HG02852 (cell line): ENCODE data around the gene PBX1.
"Not testable (repeated sequence)": the region's sequence is repeated elsewhere in the genome, so short reads cannot be mapped to it uniquely, and the experiment has no call there.

Experiments used
- ATAC-seq: cut with Tn5 transposase; IDR thresholded peaks from one replicate; pipeline ENCODE4 v1.9.1; 2021; ENCODE audit warnings: mild to moderate bottlenecking, moderate library complexity; ENCODE audit not compliant: unreplicated experiment

Gene PBX1

DNA sequence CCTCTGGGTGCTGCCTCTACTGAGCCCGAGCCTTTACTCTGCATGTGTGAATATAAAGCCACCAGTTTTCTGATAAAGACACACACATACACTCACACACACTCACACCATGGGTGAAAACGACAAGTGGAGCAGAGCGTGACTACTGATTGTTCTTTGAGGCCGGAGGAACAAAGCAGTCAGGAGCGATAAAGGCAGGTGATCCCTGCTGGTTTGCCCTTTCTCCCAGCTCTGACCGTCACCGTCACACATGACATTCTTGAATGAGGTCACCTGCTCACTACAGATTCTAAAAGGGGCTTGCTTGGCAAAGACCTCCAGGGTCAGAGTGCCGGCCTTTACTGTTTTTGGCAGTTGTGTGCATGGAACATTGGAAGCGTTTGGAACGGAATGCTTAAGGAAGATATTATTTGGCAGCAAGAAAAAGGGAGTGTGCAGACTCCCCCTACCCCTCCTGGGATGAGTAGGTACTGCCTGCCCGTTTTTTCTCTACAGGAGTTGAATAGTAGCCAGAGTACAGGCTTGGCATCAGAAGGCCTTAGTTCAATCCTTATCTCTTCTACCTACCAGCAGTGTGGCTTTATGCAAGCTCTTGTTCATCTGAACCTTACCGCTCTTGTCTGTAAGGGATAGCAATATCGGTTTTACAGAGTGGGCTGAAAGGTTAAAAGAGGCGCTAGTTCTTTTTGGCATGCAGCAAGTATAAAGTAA is 79.7 kb downstream of the PBX1 start:
- ATAC-seq, result no peak

DNA sequence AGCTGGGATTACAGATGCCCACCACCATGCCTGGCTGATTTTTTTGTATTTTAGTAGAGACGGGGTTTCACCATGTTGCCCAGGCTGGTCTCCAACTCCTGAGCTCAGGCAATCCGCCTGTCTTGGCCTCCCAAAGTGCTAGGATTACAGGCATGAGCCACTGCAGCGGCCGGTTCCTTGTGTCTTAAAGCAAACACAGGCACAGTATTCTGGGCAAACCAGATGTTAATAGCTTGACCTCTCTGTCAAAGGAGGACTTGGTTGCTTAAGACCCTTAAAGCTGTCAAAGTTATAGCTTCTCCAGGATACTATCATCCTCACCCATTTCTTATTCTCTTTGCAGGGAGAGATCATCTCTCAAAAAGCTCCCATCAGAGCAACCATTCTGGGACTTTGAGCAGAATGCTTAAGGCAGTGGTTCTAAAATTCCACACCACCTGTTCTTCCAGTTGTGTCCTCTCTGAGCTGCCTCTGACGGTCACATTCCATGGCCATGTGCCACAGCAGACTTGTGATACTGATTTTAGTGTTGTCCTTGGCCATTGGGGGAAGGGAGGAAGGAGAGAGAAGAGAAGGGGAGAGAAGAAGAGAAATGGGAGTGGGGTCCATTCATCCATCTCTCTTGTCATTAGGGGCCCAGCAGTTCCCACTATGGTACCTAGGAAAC is 81.8 kb downstream of the PBX1 start:
- ATAC-seq, result no peak

DNA sequence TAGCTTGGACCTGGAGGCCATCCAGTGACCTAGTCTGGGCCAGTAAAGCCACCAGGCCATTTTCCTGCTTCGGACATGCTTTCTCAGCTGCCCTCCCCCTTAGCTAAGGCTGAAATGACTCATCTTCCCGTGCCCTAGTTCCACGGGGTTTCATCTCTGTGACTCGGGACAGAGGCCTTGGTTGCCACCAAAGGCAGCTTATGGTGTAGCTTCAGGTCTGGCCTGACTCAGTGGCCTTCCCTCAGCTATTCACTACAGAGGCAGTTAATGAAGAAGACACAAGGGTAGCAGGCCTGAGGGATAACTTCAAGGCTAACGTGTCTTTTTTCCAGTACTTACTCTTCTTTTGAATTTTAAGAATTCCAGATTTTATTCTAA is 82.4 kb downstream of the PBX1 start:
- no peak for ATAC-seq

DNA sequence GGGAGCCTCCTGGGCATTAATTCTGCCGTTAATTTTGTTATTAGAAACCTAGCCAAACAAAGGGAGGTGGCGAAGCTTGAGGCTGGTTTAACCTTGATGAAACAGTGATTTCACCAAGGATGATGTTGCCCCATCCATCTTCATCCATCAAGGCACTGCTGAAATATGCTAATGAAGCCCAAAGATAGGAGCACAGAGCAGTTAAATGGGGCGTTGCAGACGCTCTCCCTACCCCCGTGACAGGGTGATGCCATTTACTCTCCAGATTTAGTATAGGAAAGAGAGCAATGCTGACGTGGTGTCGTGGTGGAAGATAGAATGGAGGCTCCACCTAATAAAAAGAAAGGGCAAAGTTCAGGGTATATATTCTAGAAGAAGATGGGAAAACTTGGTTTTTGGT is 84.0 kb downstream of the PBX1 start:
- ATAC-seq, result no peak

DNA sequence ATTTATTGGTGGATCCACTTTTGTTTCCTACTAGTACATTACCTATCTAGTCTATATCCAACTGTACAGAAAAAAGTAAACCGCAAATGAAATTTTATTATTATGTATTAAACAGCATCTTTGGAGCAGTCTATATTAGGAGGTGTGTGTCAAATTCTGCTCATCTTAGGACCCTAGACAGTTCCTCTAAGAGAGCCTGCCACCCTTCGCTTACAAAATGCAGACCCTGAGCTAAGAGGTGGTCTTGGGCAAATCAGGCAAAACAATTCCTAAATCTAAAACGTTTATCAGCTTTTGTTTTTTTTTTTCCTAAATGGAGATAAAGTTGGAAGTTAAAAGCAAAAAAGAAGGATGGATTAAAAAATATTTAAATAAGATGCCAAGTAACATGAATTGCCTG is 85.3 kb downstream of the PBX1 start:
- ATAC-seq, result no peak

DNA sequence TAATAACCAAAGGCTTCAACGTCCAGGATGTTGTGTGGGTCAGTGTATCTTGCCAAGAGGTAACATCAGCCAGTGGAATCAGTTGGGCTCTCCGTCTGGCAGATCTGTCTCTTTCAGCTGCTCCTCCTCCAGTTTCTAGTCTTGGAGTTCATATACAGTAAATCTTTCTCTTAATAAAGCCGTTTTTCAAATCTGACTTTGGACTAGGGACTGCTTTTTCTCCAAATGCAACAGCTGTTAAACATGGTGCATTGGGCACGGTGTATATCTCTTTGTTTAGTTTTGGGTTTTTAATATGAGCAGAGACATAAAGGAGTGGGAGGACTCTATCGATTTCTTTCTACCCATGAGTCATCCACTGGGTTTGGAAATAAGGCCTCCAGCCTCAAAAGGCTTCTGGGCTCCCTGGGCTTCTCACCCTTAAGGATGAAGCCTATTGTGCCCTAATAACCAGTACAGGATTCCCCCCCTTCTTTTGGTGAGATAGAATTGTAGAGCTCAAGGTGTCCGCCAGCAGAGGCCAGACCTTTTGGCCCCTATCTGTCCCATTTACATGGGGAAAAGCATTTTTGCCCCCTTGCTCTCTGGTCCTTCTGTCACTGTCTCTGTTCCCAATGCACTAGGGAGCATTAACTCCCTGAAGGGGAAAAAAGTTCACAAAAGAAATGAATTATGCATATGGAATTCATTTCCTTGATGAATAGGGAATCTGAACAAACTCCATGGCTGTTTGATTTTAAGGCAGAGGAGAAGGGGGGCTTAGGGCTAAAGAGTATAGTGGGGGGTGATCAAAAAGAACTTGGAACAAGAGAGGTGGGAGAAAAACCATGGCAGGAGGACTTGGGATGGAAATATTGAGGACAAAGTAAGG is 86.0 kb downstream of the PBX1 start:
- ATAC-seq, result no peak

DNA sequence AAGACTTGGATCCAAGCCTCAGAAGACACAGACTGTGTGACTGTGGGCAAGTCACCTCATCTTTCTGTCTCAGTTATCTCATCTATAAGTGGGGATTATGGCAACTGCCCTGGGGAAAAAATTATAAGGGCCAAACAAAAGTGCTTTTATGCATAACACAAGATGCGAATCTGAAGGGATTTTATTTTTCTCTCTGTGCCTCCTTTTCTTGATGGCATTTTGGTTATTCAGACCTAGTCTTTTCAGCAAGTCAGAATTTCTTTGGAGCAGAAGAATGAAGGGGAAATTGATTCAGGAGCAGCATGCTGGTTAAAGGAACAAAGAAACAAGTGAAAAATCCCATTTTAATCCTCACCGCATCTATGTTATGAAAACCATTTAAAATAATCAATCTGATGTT is 86.9 kb downstream of the PBX1 start:
- no peak for ATAC-seq

DNA sequence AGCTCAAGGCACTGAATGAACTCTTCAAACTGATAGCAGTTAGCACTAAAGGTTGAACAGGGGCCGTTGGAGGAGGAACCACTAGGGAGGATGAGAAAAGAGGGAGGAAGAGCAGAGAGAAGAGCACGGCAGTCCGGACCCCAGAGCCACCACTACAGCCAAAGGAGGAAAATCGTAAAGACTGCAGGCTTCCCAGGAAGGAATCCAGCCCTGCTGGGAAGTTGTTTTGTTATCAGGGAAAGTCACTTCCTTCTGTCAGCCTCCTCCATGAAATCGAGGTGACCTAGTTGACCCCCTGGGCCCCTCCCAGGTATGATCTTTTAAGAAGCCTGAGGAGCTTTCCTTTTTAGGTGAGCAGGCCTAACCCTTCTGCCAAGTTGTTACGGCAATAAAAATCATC is 88.2 kb downstream of the PBX1 start:
- no peak for ATAC-seq

DNA sequence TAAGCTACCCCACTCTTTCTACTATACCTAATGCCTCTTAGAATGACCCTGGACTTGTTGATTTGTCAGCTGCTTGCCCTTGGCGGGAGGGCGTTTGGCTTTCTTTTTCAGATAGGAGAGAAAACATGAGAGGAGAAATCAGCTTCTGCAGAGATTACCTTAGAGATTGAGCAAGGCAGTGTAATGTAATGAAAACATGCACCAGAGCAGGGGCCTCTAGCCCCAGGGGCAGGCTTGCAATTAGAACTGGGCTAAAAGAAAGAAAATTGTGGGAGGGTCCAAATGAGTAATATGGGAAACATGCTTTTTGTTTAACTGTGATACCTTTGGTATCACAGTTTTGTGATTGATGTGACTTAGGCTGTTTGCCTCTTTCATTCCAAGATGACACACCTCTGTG is 89.7 kb downstream of the PBX1 start:
- no peak for ATAC-seq

DNA sequence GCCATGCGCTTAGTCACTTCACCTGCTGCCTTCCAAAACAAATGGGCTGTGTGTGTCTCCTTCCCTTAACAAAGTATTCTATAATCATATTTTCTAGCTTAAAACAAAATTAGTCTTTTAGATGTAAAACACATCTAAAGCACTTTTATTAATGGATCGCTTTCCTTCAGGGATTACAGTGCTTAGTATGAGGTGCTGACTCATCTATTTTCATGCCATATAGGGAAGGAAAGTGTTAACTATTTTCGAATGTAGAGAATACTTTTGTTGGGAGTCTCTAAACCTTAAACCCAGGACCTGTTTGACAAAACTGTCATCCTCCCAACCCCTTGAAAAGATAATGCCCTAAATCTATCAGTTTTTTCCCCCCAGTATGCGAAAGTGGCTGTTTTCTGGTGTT is 90.2 kb downstream of the PBX1 start:
- ATAC-seq, result no peak

DNA sequence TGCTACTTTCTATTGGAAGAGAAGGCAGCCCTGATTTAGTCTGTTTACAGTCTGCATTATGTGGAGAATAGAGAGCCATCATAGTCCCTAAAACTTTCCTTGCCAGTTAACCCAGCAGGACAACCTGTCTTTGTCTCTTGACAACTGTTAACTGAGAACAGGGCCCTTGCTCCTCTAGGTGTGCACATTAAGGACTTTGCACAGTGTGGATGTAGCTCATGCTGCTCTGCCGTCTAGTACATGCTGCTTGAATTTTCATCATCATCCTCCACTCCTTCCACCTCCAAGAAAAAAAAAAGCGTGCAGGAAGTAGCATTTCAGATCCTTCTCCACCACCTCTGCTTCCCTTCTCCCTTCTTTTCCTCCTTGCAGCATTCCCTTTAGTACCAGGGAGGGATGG is 91.5 kb downstream of the PBX1 start:
- ATAC-seq, result no peak

DNA sequence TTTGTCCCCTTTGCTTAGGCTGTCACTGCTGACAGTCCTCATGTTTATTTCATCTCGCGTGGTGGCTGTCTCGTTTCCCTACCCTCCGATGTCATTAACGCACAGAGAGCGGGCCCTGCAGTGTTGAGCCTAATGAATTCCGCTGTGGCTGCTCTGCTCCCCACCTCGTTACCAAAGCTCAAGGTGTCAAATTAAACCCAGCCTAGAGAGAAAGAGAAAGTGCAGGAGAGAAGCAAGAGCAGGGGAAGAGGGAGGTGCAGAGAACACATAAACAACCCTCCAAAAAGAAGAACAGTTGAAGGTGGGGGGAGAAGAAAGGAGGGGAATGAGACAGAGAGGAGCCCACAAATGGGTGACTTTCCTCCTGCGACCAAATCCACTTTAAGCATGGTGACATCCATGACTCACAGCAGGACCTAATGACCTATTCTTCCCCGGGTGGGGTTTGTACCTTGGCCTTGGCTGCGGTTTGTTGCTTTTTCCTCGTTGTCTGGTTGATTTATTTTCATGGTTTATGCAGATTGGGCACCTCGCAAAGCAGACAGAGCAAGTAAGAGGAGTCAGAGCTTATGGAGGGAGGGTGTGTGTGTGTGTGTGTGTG is 92.5 kb downstream of the PBX1 start:
- no peak for ATAC-seq

DNA sequence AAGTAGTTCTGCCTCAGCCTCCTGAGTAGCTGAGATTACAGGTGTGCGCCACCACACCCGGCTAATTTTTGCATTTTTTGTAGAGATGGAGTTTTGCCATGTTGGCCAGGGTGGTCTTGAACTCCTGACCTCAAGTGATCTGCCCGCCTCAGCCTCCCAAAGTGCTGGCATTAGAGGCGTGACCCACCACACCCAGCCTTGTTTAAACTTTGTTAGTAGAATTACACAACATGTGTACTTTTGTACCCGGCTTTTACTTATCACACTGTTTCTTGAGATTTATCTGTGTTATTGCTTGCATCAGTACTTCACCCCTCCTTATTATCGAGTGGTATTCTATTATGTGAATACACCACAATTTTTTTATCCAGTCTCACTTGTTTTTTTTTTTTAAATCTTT is 94.0 kb downstream of the PBX1 start:
- not testable (repeated sequence) for ATAC-seq

DNA sequence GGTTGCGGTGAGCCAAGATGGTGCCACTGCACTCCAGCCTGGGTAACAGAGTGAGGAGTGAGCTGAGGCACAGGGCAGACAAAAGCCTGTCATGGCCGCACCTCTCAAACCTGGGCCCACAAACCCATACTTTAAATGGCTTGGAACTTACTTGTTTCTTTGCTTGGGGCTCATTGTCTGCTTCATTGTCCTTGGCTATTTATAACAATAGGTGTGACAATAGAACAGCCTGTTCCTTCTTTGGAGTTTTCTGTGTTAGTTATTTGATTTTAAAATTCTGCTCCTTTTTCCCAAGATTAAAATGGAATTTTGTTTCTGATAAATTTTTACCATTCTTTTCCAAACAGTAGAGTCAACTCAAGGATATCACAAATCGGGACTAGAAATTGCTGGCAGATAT is 94.7 kb downstream of the PBX1 start:
- ATAC-seq, result no peak

DNA sequence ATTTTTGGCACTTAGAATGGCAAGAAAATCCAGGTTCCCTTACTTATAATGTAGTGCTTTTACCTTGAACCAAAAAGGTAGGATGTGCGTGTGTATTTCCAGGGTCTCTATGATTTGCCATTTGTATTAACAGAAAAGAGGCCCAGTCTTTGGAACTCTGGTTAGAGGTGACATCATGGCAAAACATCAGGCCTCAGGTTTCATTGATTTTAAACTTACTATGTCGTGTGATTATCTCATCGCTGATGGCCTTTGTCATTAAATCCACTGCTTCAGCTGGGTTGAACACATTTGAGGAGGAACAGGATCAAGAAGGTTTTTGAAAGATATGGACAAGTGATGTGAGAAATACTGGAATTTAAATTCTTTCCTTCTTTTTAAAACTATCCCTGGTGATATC is 95.2 kb downstream of the PBX1 start:
- no peak for ATAC-seq

DNA sequence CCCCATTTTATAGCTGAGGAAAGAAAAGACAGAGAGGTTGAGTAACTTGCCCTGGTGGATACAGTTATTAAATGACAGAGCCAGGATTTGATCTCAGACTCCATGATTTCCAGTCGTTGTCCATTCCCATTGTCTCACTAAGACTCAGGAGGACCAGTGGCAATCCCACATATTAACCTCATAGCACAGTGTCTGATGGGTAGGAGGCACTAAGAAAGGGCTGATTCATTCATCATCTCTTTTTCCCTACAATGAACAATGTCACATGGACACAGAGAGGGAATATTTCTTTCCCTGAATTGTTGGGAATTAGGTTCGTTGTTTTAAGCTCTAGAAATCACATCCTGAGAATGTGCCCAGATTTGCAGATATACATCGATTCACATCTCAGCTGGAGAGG is 99.9 kb downstream of the PBX1 start:
- ATAC-seq, result no peak

DNA sequence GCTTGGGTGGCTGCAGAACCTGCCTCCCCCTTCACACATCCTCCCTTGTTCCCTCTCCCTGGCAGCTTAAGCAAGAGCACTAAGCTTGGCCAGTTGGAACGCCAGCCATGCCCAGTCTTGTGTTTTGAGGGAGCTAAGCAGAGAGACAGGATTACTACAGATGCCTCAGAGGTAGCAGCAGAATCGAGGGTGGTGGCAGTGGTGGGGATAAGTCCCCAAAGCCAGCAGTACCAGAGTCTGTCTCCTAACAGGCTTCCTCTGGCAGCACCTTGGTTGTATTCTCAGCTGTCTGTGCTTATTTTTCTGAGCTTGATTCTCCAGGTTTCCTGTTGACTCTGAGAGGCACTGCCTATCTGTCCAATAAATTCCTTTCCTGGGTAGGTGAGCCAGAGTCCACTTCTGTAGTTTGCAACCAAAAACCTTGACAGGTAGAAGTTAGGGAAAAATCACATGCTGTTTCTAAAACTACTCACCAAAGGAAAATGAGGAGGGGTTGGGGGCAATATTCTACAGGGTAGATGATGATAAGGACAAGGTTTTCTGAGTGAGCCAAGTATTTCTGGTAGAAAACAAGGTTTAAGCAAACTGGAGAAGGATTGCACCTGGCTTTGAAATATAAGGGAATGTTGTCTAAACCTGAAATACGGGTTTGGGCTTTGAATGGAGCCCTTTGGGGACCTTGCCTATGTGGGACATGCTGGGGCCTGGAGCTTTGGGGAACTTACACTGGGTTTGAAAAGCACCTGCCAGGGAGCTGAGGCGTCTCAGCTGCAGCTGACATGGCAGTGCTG is 100.8 kb downstream of the PBX1 start:
- ATAC-seq, result peak; percentile 18

DNA sequence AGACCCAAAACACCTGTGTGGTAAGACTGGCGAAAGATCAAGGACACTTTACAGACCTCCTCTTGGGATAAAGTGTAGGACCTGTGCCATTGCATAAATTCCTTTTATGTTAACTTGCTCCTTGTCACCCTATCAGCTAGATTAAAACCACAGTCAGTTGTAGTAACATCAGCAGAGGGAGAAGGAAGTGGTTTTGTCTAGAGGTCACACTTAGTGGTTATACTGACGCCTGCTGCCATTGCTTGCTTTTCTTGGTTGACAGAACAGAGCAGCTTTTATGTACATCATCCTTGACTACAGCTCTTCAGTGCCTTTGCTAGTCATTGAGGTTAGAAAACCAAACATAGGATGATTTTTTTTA is 101.4 kb downstream of the PBX1 start:
- ATAC-seq, result peak; percentile 70

DNA sequence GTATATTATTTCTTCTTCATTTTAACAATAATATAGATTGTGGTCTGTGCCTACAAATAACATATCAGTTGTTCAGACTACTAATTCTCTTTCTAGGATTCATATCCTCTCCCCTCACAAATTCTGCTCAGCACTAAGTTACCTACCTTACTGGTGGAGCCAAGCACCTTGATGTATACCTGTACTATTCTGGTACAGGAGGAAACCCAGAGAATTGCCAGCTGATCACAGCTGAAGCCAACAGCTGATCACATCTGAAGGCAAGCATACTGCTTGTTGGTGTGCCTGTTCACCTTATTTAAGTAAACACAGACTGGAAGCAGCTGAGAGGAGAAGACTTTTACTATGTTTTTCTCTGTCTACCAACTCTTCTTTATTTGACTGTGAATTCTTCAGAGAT is 101.8 kb downstream of the PBX1 start:
- no peak for ATAC-seq

DNA sequence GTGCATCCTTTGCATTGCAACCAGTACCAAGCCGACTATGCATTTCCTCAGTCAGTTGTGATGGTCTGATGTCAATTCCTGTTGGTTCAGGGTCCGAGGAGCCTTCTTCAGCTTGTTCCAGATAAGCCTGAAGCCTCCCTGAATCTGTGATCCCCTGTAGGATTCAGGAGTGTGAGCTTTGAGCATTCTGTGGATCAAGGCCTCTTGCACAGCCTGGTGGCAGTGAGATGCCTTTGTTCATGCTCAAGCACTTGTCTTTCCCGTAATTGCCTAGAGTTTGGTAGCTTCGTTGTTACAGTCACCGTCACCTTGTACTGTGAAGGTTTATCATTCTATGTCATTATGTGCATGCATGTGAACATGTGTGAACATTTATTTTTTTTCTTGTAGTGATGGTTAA is 103.5 kb downstream of the PBX1 start:
- no peak for ATAC-seq

DNA sequence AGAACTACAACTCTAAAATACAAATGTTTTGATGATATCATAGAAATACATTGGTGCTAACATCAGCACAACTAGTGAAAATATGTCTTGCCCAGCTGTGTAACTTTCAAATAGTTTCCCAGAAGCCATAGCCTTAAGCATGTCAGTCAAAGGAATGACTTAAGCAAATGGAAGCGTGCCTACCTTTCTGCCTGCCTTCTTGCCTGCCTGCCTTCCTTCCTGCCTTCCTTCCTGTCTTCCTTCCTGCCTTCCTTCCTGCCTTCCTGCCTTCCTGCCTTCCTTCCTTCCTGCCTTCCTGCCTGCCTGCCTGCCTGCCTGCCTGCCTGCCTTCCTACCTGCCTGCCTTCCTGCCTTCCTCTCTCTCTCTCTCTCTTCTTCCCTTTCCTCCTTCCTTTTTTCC is 104.0 kb downstream of the PBX1 start:
- ATAC-seq, result no peak
